SK-N-SH (cell line): Measurements from ENCODE around the gene PPARD.

Experiments
- POLR2AphosphoS5 ChIP-seq: IDR thresholded peaks from 2 replicates; pipeline ENCODE4 v1.6.1; 2012; ENCODE audit warnings: low read depth, low read length
- TF ChIP-seq, protein P1 (sequence below): fragments of 200-600 bp; sonication (generic); IDR thresholded peaks from 2 replicates; pipeline ENCODE4 v1.6.1; 2017; ENCODE audit warnings: antibody characterized with exemption, mild to moderate bottlenecking, moderate library complexity

DNA sequence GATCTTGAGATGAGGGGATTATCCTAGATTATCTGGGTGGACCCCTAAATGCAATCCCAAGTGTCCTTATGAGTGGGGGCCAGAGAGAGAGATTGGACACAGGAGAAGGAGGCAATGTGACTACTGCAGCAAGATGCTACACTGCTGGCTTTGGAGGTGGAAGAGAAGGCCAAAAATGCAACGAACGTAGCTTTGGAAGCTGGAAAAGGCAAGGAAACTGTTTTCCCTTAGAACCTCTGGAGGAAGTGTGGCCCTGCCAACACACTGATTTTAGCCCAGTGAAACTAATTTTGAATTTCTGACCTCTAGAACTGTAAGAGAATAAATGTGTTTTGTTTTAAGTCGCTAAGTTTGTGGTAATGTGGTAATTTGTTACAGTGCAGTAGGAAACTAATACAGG lies 15.7 kb downstream of the PPARD start:
- TF ChIP-seq, protein P1, sequence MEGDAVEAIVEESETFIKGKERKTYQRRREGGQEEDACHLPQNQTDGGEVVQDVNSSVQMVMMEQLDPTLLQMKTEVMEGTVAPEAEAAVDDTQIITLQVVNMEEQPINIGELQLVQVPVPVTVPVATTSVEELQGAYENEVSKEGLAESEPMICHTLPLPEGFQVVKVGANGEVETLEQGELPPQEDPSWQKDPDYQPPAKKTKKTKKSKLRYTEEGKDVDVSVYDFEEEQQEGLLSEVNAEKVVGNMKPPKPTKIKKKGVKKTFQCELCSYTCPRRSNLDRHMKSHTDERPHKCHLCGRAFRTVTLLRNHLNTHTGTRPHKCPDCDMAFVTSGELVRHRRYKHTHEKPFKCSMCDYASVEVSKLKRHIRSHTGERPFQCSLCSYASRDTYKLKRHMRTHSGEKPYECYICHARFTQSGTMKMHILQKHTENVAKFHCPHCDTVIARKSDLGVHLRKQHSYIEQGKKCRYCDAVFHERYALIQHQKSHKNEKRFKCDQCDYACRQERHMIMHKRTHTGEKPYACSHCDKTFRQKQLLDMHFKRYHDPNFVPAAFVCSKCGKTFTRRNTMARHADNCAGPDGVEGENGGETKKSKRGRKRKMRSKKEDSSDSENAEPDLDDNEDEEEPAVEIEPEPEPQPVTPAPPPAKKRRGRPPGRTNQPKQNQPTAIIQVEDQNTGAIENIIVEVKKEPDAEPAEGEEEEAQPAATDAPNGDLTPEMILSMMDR, result no peak
- no peak for TF ChIP-seq POLR2AphosphoS5
